ENCODE measurements around the gene NR3C2. TPM values are rescaled to one million over a fixed set of nuclear protein-coding genes. Genes with fewer than 3 reads are reported as not detected.

Gene NR3C2
- total RNA-seq, 1 donor from 2014 or later = 0.54 TPM

DNA sequence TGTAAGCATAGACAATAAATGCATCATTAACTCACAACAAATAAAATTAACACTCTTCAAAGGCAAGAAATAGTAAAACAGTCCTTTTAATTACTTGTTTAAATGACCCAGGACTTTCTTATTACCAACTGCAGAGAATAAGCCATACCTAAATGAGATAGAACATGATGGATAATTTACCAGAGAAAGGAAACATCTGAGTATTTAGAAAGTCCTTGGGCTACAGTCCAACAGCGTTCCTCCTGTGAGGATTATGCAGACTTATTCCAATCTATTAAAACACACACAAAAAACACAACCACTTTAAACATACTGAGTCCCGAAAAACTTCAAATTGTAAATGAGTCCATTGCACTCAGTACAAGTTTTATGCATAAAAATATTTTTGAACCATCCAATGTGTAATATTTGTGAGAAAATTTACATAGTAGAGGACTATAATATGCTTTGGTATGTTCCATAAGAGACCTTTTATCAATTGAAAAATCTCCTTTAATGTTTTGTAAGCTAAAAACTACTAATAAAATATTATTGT, 129.2 kb downstream of the NR3C2 start:
- no peak overlapping the region for H3K4me3 Mint-ChIP-seq (ENCODE audit: unreplicated experiment)
- TF ChIP-seq, protein P1, sequence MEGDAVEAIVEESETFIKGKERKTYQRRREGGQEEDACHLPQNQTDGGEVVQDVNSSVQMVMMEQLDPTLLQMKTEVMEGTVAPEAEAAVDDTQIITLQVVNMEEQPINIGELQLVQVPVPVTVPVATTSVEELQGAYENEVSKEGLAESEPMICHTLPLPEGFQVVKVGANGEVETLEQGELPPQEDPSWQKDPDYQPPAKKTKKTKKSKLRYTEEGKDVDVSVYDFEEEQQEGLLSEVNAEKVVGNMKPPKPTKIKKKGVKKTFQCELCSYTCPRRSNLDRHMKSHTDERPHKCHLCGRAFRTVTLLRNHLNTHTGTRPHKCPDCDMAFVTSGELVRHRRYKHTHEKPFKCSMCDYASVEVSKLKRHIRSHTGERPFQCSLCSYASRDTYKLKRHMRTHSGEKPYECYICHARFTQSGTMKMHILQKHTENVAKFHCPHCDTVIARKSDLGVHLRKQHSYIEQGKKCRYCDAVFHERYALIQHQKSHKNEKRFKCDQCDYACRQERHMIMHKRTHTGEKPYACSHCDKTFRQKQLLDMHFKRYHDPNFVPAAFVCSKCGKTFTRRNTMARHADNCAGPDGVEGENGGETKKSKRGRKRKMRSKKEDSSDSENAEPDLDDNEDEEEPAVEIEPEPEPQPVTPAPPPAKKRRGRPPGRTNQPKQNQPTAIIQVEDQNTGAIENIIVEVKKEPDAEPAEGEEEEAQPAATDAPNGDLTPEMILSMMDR (IDR thresholded peaks at IDR 0.05; ENCODE audit: unreplicated experiment) = no peak
- H3K36me3 Mint-ChIP-seq (ENCODE audit: low read depth, unreplicated experiment) = no peaks in the 10 kb centered on the region
- no peak overlapping the region for H3K27ac Mint-ChIP-seq (ENCODE audit: unreplicated experiment)
- no peaks in the 10 kb centered on the region for H3K4me1 Mint-ChIP-seq (ENCODE audit: unreplicated experiment)
- H3K9me3 Mint-ChIP-seq (ENCODE audit: unreplicated experiment) = no peaks in the 10 kb centered on the region
- DNase-seq (ENCODE audit: low spot score) = no peak
- H3K27me3 Mint-ChIP-seq (ENCODE audit: unreplicated experiment) = no peaks in the 10 kb centered on the region

DNA sequence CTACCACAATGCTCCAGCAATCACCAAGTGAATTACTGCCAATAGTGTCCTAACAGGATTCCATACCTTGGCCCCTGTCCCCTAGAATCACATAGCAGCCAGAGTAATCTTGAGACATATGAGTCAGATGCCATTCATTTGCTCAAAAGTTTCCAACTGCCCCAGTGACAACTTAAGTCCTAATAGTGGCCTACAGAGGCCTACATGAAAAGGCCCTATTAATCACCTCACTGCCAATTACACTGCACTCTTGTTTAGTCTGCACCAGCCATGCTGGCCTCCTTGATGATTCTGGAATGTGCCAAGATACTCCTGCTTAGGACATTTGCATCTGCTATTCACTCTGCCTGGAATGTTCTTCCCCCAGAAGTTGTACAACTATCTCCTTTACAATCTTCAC, 130.7 kb downstream of the NR3C2 start:
- TF ChIP-seq, protein P1 (IDR thresholded peaks at IDR 0.05; ENCODE audit: unreplicated experiment) = no peak
- no peaks in the 10 kb centered on the region for H3K27me3 Mint-ChIP-seq (ENCODE audit: unreplicated experiment)

DNA sequence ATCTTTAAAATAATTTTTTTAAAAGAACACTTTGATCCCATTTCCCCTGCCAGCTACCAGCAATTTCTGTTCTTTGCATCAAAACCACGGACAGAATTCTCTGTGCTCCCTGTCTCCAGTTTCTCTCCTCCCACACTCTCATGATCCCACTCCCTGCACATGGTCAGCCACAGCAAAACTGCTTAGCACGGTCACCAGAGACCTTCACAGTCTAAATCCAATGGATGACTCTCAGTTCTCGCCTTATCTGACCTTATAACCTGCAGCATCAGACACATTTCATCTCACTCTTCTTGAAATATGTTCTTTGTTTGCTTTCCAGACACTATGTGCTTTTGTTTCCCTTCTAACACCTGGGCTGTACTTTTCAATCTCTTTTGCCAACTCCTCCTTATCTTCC, 131.5 kb downstream of the NR3C2 start:
- Mint-ChIP-seq H3K36me3 (ENCODE audit: low read depth, unreplicated experiment) (no peaks in the 10 kb centered on the region), H3K9me3 (ENCODE audit: unreplicated experiment) (no peaks in the 10 kb centered on the region), H3K27me3 (ENCODE audit: unreplicated experiment) (no peaks in the 10 kb centered on the region), H3K4me1 (ENCODE audit: unreplicated experiment) (no peaks in the 10 kb centered on the region), H3K4me3 (ENCODE audit: unreplicated experiment) (no peak overlapping the region), H3K27ac (ENCODE audit: unreplicated experiment) (no peak overlapping the region)
- TF ChIP-seq, protein P1 (IDR thresholded peaks at IDR 0.05; ENCODE audit: unreplicated experiment) = no peak
- no peak for DNase-seq (ENCODE audit: low spot score)

More for the DNA sequence above, 130.7 kb downstream of the NR3C2 start:
- Mint-ChIP-seq H3K4me1 (ENCODE audit: unreplicated experiment) (no peaks in the 10 kb centered on the region), H3K9me3 (ENCODE audit: unreplicated experiment) (no peaks in the 10 kb centered on the region), H3K4me3 (ENCODE audit: unreplicated experiment) (no peak overlapping the region), H3K36me3 (ENCODE audit: low read depth, unreplicated experiment) (no peaks in the 10 kb centered on the region), H3K27ac (ENCODE audit: unreplicated experiment) (no peak overlapping the region)
- DNase-seq (ENCODE audit: low spot score) = no peak

DNA sequence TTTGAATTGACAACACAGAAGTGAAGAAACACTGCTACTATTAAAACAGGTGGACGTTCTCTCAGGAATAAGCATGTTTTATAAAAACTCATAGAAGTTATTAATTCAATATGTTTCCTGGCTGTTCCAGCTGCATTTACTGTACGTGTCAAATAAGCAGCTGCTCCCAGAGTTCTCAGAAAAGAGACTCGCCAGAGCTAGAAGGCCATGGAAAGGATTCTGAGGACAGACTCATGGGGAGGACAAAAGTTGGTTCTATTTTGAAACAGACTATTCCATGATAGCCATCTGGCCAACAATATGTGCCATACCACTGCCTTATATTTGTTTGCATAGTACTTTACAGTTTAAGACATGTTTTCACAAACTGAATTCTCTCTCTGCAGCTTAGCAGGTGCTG, 136.5 kb downstream of the NR3C2 start:
- Mint-ChIP-seq H3K36me3 (ENCODE audit: low read depth, unreplicated experiment) (no peaks in the 10 kb centered on the region), H3K27me3 (ENCODE audit: unreplicated experiment) (peaks cover 2% of the 10 kb centered on the region), H3K9me3 (ENCODE audit: unreplicated experiment) (no peaks in the 10 kb centered on the region), H3K4me1 (ENCODE audit: unreplicated experiment) (no peaks in the 10 kb centered on the region), H3K27ac (ENCODE audit: unreplicated experiment) (no peak overlapping the region), H3K4me3 (ENCODE audit: unreplicated experiment) (no peak overlapping the region)
- TF ChIP-seq, protein P1 (IDR thresholded peaks at IDR 0.05; ENCODE audit: unreplicated experiment) = no peak
- DNase-seq (ENCODE audit: low spot score) = no peak

DNA sequence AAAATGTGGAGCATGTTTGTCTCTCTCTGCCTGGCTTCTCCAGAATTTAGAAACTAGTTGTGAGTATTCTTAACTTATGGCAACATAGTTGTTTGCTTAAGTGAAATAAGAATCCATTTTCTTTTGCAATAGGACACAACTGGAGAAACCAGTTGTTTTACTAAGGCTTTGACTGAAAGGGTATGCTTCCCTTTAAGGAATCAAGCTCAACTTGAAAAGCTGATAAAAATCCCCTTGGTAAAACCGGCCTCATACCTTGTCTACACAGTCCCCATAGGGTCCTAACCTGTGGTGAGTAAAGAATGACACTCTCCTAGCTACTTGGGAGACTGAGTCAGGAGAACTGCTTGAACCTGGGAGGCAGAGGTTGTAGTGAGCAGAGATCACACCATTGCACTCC, 139.8 kb downstream of the NR3C2 start:
- no peak overlapping the region for H3K27ac Mint-ChIP-seq (ENCODE audit: unreplicated experiment)
- H3K4me1 Mint-ChIP-seq (ENCODE audit: unreplicated experiment) = no peaks in the 10 kb centered on the region
- no peak for DNase-seq (ENCODE audit: low spot score)
- no peak overlapping the region for H3K4me3 Mint-ChIP-seq (ENCODE audit: unreplicated experiment)
- peaks cover 2% of the 10 kb centered on the region for H3K27me3 Mint-ChIP-seq (ENCODE audit: unreplicated experiment)
- no peaks in the 10 kb centered on the region for H3K9me3 Mint-ChIP-seq (ENCODE audit: unreplicated experiment)
- TF ChIP-seq, protein P1 (IDR thresholded peaks at IDR 0.05; ENCODE audit: unreplicated experiment) = no peak
- H3K36me3 Mint-ChIP-seq (ENCODE audit: low read depth, unreplicated experiment) = peaks cover 3% of the 10 kb centered on the region
